Measurements from ENCODE around the gene C19orf47. TPM values are rescaled to one million over a fixed set of nuclear protein-coding genes. Genes with fewer than 3 reads are reported as not detected.

C19orf47 gene
- total RNA-seq, 4 donors from 2014 or later: 10.0 to 14.1 (median 11.7) TPM

- no peak for DNase-seq
Measured at GRCh38 chr19:40380199-40381037, 32.2 kb upstream of the C19orf47 start.

GRCh38 chr19:40379446-40380198, 31.4 kb upstream of the C19orf47 start:
- Histone ChIP-seq H3K27ac (no peak overlapping the region), H3K4me3 (no peak overlapping the region), H3K9me3 (no peaks in the 10 kb centered on the region), H3K36me3 (peaks cover 0 to 67% (median 18%) of the 10 kb centered on the region in 3 donors), H3K27me3 (no peaks in the 10 kb centered on the region), H3K4me1 (no peaks in the 10 kb centered on the region)
- WGBS, 2 donors: 68 to 80% methylated on average over 5 to 6 of the region's 11 CpGs
- TF ChIP-seq CTCF (IDR thresholded peaks at IDR 0.05): no peak
- no peak for TF ChIP-seq POLR2A (IDR thresholded peaks at IDR 0.05)
- no peak for DNase-seq
- intact Hi-C loops (cut with DNase I): no loop called here

More at GRCh38 chr19:40380199-40381037, 32.2 kb upstream of the C19orf47 start:
- Histone ChIP-seq H3K36me3 (peaks cover 0 to 59% (median 16%) of the 10 kb centered on the region in 3 donors), H3K27me3 (no peaks in the 10 kb centered on the region), H3K4me1 (no peaks in the 10 kb centered on the region), H3K4me3 (no peak overlapping the region), H3K9me3 (no peaks in the 10 kb centered on the region), H3K27ac (no peak overlapping the region)
- no peak for TF ChIP-seq POLR2A (IDR thresholded peaks at IDR 0.05)
- no peak for TF ChIP-seq CTCF (IDR thresholded peaks at IDR 0.05)
- intact Hi-C loops (cut with DNase I): no loop called here
- 60 to 81% methylated on average over 1 to 6 of the region's 37 CpGs for WGBS, 2 donors

GRCh38 chr19:40378509-40378908, 30.3 kb upstream of the C19orf47 start:
- no peaks in the 10 kb centered on the region for H3K27me3 ChIP-seq
- H3K27ac ChIP-seq: no peak overlapping the region
- intact Hi-C loops (cut with DNase I): no loop called here
- TF ChIP-seq CTCF (IDR thresholded peaks at IDR 0.05) (no peak), POLR2A (IDR thresholded peaks at IDR 0.05) (no peak)
- H3K4me3 ChIP-seq: no peak overlapping the region
- 83% methylated on average over 1 of the region's 2 CpGs; no CpG with 5 or more reads in 1 of the 2 donors for whole genome bisulfite sequencing, 2 donors
- H3K9me3 ChIP-seq: no peaks in the 10 kb centered on the region
- no peaks in the 10 kb centered on the region for H3K4me1 ChIP-seq
- H3K36me3 ChIP-seq: peaks cover 2 to 78% (median 23%) of the 10 kb centered on the region in 3 donors
- no peak for DNase-seq

GRCh38 chr19:40377876-40378385, 29.7 kb upstream of the C19orf47 start:
- no peak for DNase-seq
- intact Hi-C loops (cut with DNase I): no loop called here
- TF ChIP-seq POLR2A (IDR thresholded peaks at IDR 0.05) (no peak), CTCF (IDR thresholded peaks at IDR 0.05) (no peak)
- 83 to 90% methylated on average over 2 to 5 of the region's 25 CpGs for WGBS, 2 donors
- H3K27ac ChIP-seq: no peak overlapping the region
- no peak overlapping the region for H3K4me3 ChIP-seq
- no peaks in the 10 kb centered on the region for H3K9me3 ChIP-seq
- no peaks in the 10 kb centered on the region for H3K27me3 ChIP-seq
- peaks cover 3 to 83% (median 24%) of the 10 kb centered on the region in 3 donors for H3K36me3 ChIP-seq
- no peaks in the 10 kb centered on the region for H3K4me1 ChIP-seq

Data from esophagus squamous epithelium (tissue), 5 donors.